Lung (tissue), 12 donors: ENCODE results near the gene AGMO. TPM values are rescaled to one million over a fixed set of nuclear protein-coding genes. Genes with fewer than 3 reads are reported as not detected.

Experiments used
- ATAC-seq: fragments of 200-7000 bp; cut with Tn5 transposase; one replicate; pipeline ENCODE4 v1.9.1; 2020; ENCODE audit warnings: moderate number of reproducible peaks; ENCODE audit not compliant: insufficient read depth, low FRiP score
- DNase-seq, 3 donors: peaks; one replicate each; pipeline ENCODE4 v3.0.0-alpha.2; 2013 to 2017
- H3K27ac ChIP-seq, 2 donors: one replicate each; pipeline ENCODE4 v1.5.1; 2013; ENCODE audit warnings: mild to moderate bottlenecking in 2 of 2, moderate library complexity in 2 of 2, control low read depth in 1 of 2, inconsistent platforms in 1 of 2, low read depth in 1 of 2, low read length in 1 of 2
- H3K27me3 ChIP-seq, 3 donors: one replicate each; pipeline ENCODE4 v1.5.1; 2013; ENCODE audit warnings: low read length in 2 of 3; ENCODE audit not compliant: control insufficient read depth in 3 of 3, insufficient read depth in 3 of 3
- H3K36me3 ChIP-seq, 4 donors: one replicate each; pipeline ENCODE4 v1.5.1; 2013; ENCODE audit warnings: low read length in 4 of 4, mild to moderate bottlenecking in 1 of 4, moderate library complexity in 1 of 4; ENCODE audit not compliant: control insufficient read depth in 4 of 4, insufficient read depth in 4 of 4
- H3K4me1 ChIP-seq, 5 donors: one replicate each; pipeline ENCODE4 v1.5.1; 2013; ENCODE audit warnings: low read length in 5 of 5, mild to moderate bottlenecking in 2 of 5, moderate library complexity in 1 of 5; ENCODE audit not compliant: control insufficient read depth in 5 of 5, insufficient read depth in 5 of 5
- H3K4me3 ChIP-seq: one replicate; pipeline ENCODE4 v1.5.1; 2013; ENCODE audit warnings: mild to moderate bottlenecking, control low read depth, moderate library complexity
- H3K9ac ChIP-seq, 2 donors: one replicate each; pipeline ENCODE4 v1.5.1; 2013; ENCODE audit warnings: low read length in 2 of 2, control low read depth in 1 of 2; ENCODE audit not compliant: insufficient read depth in 1 of 2
- H3K9me3 ChIP-seq, 4 donors: one replicate each; pipeline ENCODE4 v1.5.1; 2013; ENCODE audit warnings: low read length in 3 of 4, mild to moderate bottlenecking in 1 of 4, moderate library complexity in 1 of 4; ENCODE audit not compliant: control insufficient read depth in 4 of 4, insufficient read depth in 3 of 4
- CTCF ChIP-seq: IDR thresholded peaks from 2 replicates; pipeline ENCODE4 v1.5.1; 2012; ENCODE audit warnings: mild to moderate bottlenecking; ENCODE audit errors: control extremely low read depth, extremely low read depth
- WGBS, 2 donors: extraction: QIAGEN DNeasy Blood & Tissue Kit; methylation state at CpG; one replicate each; pipeline ENCODE4 v1.1.7; 2013; 5-methylcytosine and 5-hydroxymethylcytosine counted together
- polyA plus RNA-seq, 2 donors: library from polyadenylated mRNA; stranded (reverse); fragments of 200-250 nt; gene quantifications; one replicate each; pipeline ENCODE4 v1.2.1, GENCODE V29; 2013
- total RNA-seq, 2 donors: library from RNA; depleted of rRNA in 1 of 2; stranded (reverse); fragments of >200 nt in 1 of 2; gene quantifications; one replicate each; pipeline ENCODE4 v1.2.1, GENCODE V29; 2014 to 2021
- donor health status: control.
- donor health status: control.
- donor health status: Bipolar disorder and iron deficiency.
- donor health status: healthy.
- donor health status: DM: yes; HTN: yes; CAD: no.

AGMO gene
- total and polyA plus RNA-seq, 4 donors = 0.03 to 0.74 (median 0.11) TPM

- TF ChIP-seq CTCF = no peak
- WGBS, 2 donors = 73 to 90% methylated on average over 3 of the region's 3 CpGs
- no peak overlapping the region for H3K9ac ChIP-seq
- no peak overlapping the region for H3K4me3 ChIP-seq
- peaks cover 0 to 7% (median 0%) of the 10 kb centered on the region in 5 donors for H3K4me1 ChIP-seq
- H3K27me3 ChIP-seq = no peaks in the 10 kb centered on the region
- DNase-seq = no peak
- H3K36me3 ChIP-seq = no peaks in the 10 kb centered on the region
- no peaks in the 10 kb centered on the region for H3K9me3 ChIP-seq
- no peak overlapping the region for H3K27ac ChIP-seq
- ATAC-seq = no peak
These were observed 103.5 kb downstream of the AGMO start for GRCh38 chr7:15457990-15458955.

DNA sequence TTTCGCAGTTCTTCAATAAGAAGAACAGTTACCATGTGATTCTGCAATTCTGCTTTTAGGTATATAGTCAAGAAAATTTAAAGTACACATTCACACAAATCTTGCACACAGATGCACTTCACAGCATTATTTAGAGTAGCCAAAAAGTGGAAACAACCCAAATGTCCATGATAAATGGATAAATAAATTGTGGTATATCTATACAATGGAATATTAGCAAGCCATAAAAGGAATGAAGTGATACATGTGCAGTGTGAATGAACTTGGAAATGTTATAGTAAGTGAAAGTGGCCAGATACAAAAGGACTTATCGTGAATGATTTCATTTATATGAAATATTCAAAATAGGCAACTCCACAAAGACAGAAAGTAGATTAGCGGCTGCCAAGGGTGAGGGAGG lies 109.1 kb downstream of the AGMO start:
- DNase-seq = no peak
- H3K9me3 ChIP-seq = no peaks in the 10 kb centered on the region
- 93 to 96% methylated on average over 3 of the region's 3 CpGs for WGBS, 2 donors
- no peaks in the 10 kb centered on the region for H3K36me3 ChIP-seq
- no peak for ATAC-seq
- H3K4me3 ChIP-seq = no peak overlapping the region
- H3K9ac ChIP-seq = no peak overlapping the region
- no peak overlapping the region for H3K27ac ChIP-seq
- no peaks in the 10 kb centered on the region for H3K4me1 ChIP-seq
- TF ChIP-seq CTCF = no peak
- H3K27me3 ChIP-seq = no peaks in the 10 kb centered on the region

- no peak overlapping the region for H3K9ac ChIP-seq
- H3K4me3 ChIP-seq = no peak overlapping the region
- no peaks in the 10 kb centered on the region for H3K36me3 ChIP-seq
- H3K4me1 ChIP-seq = no peaks in the 10 kb centered on the region
- H3K27ac ChIP-seq = no peak overlapping the region
- ATAC-seq (no peak), DNase-seq (no peak)
- no peaks in the 10 kb centered on the region for H3K9me3 ChIP-seq
- WGBS, 2 donors = 43 to 71% methylated on average over 2 of the region's 2 CpGs
- TF ChIP-seq CTCF = no peak
- no peaks in the 10 kb centered on the region for H3K27me3 ChIP-seq
These were observed 115.1 kb downstream of the AGMO start for GRCh38 chr7:15446722-15447121.
